Ascending aorta (tissue), 2 donors: ENCODE results near the gene CD8B2. TPM values are rescaled to one million over a fixed set of nuclear protein-coding genes. Genes with fewer than 3 reads are reported as not detected.

Experiments used
- DNase-seq, 2 donors: peaks; one replicate each; pipeline ENCODE4 v3.0.0-alpha.2; 2019; ENCODE audit warnings: low spot score in 2 of 2
- H3K27ac ChIP-seq, 2 donors: fragments of 200-600 bp; sonication (generic); one replicate each; pipeline ENCODE4 v1.5.1; 2016 to 2017; ENCODE audit warnings: mild to moderate bottlenecking in 1 of 2
- H3K27me3 ChIP-seq: fragments of 200-600 bp; sonication (generic); one replicate; pipeline ENCODE4 v1.5.1; 2017
- H3K36me3 ChIP-seq, 2 donors: fragments of 200-600 bp; sonication (generic); one replicate each; pipeline ENCODE4 v1.5.1; 2016
- H3K4me1 ChIP-seq, 2 donors: fragments of 200-600 bp; sonication (generic); one replicate each; pipeline ENCODE4 v1.5.1; 2016 to 2017; ENCODE audit warnings: mild to moderate bottlenecking in 1 of 2
- H3K4me3 ChIP-seq, 2 donors: fragments of 200-600 bp; sonication (generic); one replicate each; pipeline ENCODE4 v1.5.1; 2016 to 2017; ENCODE audit warnings: mild to moderate bottlenecking in 1 of 2
- H3K9me3 ChIP-seq, 2 donors: fragments of 200-600 bp; sonication (generic); one replicate each; pipeline ENCODE4 v1.5.1; 2016
- CTCF ChIP-seq, 3 experiments: fragments of 200-600 bp in 2 of 3; fragments of 450-650 bp in 1 of 3; sonication (generic) in 2 of 3; IDR thresholded peaks; one replicate each; pipeline ENCODE4 v1.5.1; 2016 to 2019; ENCODE audit warnings: antibody characterized with exemption in 3 of 3, mild to moderate bottlenecking in 1 of 3, moderate library complexity in 1 of 3
- intact Hi-C: fragments of 100-400 bp; cut with DNase I; formaldehyde crosslinking; loops from one replicate; pipeline ENCODE4 v1.15.1; 2023
- total RNA-seq: library from RNA; depleted of rRNA; stranded (reverse); fragments of >200 nt; gene quantifications from one replicate; pipeline ENCODE4 v1.1.0, GENCODE V29; 2016

The CD8B2 gene
- total RNA-seq, 1 donor from 2014 or later: not detected

- TF ChIP-seq CTCF (IDR thresholded peaks at IDR 0.05): no peak
- DNase-seq: peak in 1 of 2 donors; percentile 27
- intact Hi-C loops: no loop called here
- no peaks in the 10 kb centered on the region for H3K9me3 ChIP-seq
- H3K27ac ChIP-seq: no peak overlapping the region
- H3K36me3 ChIP-seq: no peaks in the 10 kb centered on the region
- no peaks in the 10 kb centered on the region for H3K4me1 ChIP-seq
- H3K4me3 ChIP-seq: no peak overlapping the region
- no peaks in the 10 kb centered on the region for H3K27me3 ChIP-seq
These were observed 37.0 kb downstream of the CD8B2 start for GRCh38 chr2:106523976-106524665.

GRCh38 chr2:106530866-106531265, 43.7 kb downstream of the CD8B2 start:
- Histone ChIP-seq H3K27ac (no peak overlapping the region), H3K4me1 (no peaks in the 10 kb centered on the region), H3K36me3 (no peaks in the 10 kb centered on the region), H3K27me3 (no peaks in the 10 kb centered on the region), H3K9me3 (no peaks in the 10 kb centered on the region), H3K4me3 (no peak overlapping the region)
- no peak for TF ChIP-seq CTCF (IDR thresholded peaks at IDR 0.05)
- intact Hi-C loops: no loop called here
- DNase-seq: no peak

- no peak for DNase-seq
- no peaks in the 10 kb centered on the region for H3K27me3 ChIP-seq
- H3K4me3 ChIP-seq: no peak overlapping the region
- no peak for TF ChIP-seq CTCF (IDR thresholded peaks at IDR 0.05)
- no peaks in the 10 kb centered on the region for H3K36me3 ChIP-seq
- intact Hi-C loops: no loop called here
- H3K9me3 ChIP-seq: no peaks in the 10 kb centered on the region
- no peak overlapping the region for H3K27ac ChIP-seq
- H3K4me1 ChIP-seq: no peaks in the 10 kb centered on the region
These were observed 44.6 kb downstream of the CD8B2 start for GRCh38 chr2:106531676-106532214.

GRCh38 chr2:106532236-106532635, 45.1 kb downstream of the CD8B2 start:
- Histone ChIP-seq H3K27me3 (no peaks in the 10 kb centered on the region), H3K4me3 (no peak overlapping the region), H3K9me3 (no peaks in the 10 kb centered on the region), H3K27ac (no peak overlapping the region), H3K36me3 (no peaks in the 10 kb centered on the region), H3K4me1 (no peaks in the 10 kb centered on the region)
- TF ChIP-seq CTCF (IDR thresholded peaks at IDR 0.05): no peak
- no peak for DNase-seq
- intact Hi-C loops: no loop called here

GRCh38 chr2:106534471-106534870, 47.3 kb downstream of the CD8B2 start:
- Histone ChIP-seq H3K9me3 (no peaks in the 10 kb centered on the region), H3K27ac (no peak overlapping the region), H3K4me3 (no peak overlapping the region), H3K4me1 (no peaks in the 10 kb centered on the region), H3K36me3 (no peaks in the 10 kb centered on the region), H3K27me3 (no peaks in the 10 kb centered on the region)
- DNase-seq: no peak
- intact Hi-C loops: no loop called here
- TF ChIP-seq CTCF (IDR thresholded peaks at IDR 0.05): no peak
